ENCODE measurements around the gene EIF5B.
"Not testable (repeated sequence)": the region's sequence is repeated elsewhere in the genome, so short reads cannot be mapped to it uniquely, and the experiment has no call there.

Gene EIF5B, protein sequence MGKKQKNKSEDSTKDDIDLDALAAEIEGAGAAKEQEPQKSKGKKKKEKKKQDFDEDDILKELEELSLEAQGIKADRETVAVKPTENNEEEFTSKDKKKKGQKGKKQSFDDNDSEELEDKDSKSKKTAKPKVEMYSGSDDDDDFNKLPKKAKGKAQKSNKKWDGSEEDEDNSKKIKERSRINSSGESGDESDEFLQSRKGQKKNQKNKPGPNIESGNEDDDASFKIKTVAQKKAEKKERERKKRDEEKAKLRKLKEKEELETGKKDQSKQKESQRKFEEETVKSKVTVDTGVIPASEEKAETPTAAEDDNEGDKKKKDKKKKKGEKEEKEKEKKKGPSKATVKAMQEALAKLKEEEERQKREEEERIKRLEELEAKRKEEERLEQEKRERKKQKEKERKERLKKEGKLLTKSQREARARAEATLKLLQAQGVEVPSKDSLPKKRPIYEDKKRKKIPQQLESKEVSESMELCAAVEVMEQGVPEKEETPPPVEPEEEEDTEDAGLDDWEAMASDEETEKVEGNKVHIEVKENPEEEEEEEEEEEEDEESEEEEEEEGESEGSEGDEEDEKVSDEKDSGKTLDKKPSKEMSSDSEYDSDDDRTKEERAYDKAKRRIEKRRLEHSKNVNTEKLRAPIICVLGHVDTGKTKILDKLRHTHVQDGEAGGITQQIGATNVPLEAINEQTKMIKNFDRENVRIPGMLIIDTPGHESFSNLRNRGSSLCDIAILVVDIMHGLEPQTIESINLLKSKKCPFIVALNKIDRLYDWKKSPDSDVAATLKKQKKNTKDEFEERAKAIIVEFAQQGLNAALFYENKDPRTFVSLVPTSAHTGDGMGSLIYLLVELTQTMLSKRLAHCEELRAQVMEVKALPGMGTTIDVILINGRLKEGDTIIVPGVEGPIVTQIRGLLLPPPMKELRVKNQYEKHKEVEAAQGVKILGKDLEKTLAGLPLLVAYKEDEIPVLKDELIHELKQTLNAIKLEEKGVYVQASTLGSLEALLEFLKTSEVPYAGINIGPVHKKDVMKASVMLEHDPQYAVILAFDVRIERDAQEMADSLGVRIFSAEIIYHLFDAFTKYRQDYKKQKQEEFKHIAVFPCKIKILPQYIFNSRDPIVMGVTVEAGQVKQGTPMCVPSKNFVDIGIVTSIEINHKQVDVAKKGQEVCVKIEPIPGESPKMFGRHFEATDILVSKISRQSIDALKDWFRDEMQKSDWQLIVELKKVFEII

DNA sequence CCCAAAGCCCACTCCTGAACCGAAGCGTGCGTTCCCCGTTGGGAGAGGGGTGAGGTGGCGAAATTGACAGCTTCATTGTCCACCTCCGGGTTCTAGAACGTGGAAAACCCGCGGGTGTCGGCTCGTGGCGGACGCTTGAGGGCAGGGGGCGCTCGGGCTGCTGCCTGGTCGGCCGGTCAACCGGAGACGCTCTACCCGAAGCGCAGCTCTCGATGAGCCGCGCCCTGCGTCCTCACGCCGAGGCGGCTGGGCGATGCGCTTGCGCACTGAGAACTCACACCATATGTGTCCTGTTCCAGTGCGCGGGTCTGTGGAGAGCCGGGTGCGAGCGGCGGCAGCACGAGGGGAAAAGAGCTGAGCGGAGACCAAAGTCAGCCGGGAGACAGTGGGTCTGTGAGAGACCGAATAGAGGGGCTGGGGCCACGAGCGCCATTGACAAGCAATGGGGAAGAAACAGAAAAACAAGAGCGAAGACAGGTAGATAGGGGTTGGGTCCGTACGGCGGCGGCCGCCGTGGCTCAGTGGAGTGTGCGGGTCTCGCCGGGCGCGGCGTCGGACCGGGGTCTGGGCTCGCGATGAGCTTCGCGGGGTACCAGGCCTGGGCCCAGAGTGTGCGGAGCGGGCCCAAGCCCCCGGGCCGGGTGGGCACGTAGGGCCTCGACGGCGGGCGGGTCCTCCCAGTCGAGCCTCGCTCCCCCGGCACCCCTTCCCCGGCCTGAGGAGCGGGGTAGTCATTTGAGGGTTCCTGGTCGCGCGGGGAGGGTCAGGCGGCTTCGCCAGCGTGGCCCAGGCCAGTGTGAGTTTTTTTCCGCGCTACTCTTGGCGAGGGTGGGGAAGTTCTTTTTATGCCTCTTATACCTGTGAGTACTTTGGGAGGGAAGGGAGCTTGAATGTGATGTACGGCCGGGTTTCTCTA, at the start of gene EIF5B:
EIF5B (plus strand) TSS at position 277 of the 916 bp plus-strand sequence; CDS start at position 443, 166 bp downstream.
- DNase-seq, result peak; percentile 95

DNA sequence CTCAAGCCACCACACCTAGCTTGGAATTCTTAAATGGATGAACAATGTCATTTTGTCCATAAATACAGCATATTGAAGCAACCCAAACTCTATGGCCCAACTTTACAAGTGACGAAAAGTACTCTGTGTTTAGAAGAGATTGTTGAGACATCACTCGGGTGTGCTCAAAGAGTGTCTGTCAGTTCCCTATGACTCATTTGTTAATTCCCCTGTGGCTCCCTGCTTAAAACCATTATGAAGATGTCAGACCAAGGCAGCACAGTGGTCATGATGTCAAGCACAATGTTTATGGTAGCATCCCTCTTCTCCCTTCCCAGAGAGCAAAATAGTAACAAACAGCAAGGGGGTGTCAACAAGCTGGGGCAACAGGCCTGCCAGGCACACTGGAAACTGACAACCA, 39.2 kb upstream of the EIF5B start:
- no peak for DNase-seq

DNA sequence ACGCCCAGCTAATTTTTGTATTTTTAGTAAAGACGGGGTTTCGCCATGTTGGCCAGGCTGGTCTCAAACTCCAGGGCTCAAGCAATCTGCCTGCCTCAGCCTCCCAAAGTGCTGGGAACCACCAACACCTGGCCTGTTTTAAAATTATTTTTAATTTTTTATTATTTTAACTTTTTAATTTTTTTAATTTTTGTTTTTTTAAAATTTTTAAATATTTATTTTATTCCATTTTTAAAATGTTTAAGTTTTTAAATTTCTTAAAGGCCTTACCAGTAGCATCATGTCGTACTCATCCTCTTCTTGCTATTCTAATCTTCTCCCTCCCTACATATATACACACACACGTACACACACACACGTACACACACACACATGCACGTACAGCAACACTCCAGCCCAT, 37.6 kb upstream of the EIF5B start:
- DNase-seq, result no peak

DNA sequence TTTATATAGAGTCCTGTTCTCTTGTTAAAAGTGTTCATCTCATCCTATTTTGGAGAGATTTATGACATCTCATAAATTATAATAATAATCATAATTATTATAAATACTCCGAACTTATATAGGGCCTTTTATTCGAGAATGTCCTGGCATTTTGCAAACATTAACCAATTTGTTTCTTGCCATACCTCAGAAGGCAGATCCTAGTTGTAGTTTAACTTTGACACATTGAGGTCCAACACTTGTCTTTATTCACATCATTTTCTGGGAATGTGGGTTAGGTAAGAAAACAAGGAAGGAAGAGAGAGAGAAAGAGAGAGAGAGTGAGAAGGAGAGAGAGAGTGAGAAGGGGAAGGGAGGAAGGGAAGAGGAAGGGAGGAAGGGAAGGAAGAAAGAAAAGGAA, 36.1 kb upstream of the EIF5B start, which contains the start of gene LYG1:
LYG1 (minus strand) TSS at position 101 of the 400 bp plus-strand sequence. CDS start 5,527 bp downstream, outside the sequence.
- DNase-seq, result not testable (repeated sequence)

DNA sequence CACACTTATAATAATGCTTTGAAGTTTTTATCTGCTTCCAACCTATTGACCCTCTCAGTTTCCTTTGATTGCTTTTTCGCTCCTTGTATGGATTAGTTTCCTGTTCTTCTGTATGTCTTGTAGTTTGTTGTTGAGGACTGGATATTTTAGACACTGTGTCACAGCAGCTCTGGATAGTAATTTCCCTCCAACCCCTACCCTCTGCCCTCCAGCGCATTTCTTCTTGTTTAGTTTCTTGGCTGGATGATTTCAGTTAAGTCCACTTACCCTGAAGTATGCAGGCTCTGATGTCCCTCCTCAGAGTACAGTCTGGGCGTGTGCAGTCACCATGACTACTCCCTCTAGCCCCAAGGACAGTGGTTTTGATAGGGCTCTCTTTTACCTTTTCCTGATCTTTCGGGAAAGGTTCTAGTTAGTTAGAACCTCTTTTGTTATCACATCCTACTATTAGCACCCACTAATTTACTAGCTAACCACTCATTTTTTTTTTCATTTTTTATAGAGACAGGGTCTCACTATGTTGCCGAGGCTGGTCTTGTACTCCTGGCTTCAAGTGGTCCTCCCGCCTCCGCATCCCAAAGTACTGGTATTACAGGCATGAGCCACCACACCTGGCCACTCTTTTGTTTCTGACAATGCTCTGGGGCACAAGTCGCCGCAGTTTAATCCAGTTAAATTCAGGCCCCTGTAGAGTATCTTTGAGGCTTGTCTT, 19.9 kb upstream of the EIF5B start:
- DNase-seq, result no peak

DNA sequence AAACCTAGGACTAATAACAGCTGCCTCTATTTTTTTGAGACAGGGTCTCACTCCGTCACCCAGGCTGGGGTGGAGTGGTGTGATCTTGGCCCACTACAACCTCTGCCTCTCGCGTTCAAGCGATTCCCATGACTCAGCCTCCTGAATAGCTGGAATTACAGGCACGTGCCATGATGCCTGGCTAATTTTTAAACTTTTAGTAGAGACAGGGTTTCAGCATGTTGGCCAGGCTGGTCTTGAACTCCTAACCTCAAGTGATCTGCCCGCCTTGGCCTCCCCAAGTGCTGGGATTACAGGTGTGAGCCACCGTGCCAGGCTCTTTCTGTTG, 19.4 kb upstream of the EIF5B start:
- not testable (repeated sequence) for DNase-seq

DNA sequence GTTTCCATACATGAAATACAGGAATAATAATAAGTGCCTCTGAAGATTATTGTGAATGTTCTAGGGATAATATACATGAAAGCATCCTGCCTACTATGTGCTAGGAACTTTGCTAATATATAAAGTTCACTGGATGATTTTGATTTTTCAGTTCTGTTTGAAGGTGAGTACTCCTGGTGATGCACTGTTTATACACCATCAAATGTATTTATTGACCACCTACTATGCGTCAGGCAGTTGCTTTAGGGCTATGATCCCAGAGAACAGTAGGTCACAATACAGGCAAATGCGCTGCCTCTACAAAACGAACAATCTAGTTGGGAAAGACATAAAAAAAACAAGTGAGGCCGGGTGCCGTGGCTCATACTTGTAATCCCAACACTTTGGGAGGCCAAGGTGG, 11.8 kb upstream of the EIF5B start:
- DNase-seq, result no peak

DNA sequence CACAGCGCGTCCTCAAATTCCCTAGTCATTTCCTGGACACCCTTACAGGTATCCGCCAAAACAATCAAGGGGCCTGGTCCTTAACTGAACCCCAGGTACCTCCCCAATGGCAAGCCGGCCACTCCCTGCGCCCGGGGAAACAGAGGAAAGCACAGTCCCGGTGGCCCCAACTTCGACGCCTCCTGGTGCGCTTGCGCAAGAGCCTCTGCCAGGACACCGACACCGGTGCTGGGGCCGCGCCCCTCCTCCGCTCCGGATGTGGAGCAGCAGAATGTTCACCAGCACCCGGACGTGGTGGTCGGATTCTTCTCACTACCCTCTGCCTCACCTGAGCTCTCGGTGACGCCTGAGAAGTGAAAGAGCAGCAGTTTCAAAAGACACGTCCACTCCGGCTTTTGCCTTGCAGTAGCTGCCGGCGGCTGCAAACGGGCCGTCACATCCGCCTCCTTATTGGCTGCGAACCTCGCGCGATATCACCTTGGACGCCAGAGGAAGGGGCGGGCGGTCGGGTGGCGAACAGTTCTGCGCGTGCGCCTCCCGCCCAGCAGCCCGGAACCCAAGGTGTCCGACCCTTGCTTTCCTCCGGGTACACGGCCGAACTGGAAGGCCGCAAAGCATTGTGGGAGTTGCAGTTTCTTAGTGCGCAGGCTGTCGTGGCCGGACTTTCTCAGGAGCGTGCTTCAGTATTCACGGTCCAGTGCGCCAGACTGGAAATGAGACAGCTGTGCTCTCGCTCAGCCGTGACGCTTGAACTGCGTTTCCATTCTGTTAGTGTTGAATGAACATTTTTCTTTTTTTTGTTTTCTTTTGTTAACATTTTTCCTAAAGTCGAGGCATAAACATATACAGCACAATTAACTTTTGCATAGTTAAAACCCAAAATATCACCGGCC, 1.0 kb upstream of the EIF5B start, which contains the start of gene TXNDC9:
TXNDC9 (minus strand) TSS at position 423 of the 893 bp plus-strand sequence. CDS start 3,123 bp downstream, outside the sequence.
- DNase-seq, result peak; percentile 99

DNA sequence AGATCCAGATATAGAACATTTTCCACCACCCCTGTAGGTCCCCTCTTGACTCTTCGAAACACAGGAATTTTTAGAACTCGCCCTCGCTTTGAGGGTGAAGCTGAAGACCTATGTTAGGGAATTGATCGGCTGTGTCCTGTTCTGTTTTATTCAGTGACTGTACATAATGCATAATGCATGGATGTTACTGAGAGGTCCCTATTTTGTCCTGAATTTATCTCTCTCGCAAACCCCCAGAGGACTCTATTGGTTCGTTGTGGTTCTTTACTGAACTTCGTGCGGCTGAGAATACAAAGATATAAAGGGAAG, 431 bp upstream of the EIF5B start:
- DNase-seq, result no peak

DNA sequence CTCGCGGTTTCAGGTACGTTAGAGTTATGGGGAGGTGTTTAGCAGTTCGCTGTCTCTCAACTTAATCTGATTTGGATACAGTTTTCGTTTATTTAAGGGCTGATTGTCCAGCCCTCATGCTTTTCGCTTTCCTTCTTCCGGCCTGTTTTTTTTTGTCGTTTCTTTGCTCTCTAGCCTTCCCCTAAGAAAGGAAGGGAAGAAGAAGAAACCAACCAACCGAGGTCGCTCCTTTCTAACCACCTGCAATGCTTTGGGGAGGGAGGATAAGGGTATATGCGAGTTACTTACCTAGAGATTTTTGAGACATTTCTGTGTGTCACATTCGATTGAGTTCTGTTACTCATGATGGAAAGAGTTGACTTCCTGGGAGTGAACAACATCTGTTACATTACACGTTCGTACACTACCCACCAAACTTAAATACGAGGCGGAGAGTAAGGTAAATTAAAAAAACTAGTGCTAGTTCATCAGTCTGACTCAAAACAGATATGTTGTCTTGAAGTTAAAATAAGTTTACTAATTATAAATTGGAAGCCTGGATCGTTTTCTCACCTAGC, 918 bp downstream of the EIF5B start:
- DNase-seq, result peak; percentile 23

DNA sequence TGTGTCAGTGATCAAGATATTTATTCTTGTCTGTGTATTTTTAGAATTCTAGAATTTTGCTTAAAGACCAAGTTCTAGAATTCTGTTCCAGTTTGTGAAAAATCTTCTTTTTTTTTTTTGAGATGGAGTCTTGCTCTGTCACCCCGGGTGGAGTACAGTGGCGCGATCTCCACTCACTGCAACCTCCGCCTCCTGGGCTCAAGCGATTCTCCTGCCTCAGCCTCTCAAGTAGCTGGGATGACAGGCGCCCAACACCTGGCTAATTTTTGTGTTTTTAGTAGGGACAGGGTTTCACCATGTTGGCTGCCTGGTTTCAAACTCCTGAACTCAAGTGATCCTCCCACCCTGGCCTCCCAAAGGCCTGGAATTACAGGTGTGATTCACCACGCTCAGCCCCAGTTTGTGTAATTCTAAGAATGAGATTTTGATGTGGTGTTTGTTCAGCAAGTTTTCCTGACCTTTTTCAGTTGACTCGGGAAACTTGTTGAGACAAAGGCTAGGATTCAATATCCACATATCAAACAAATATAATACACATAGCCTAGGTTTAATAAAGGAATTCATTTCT, 3.6 kb downstream of the EIF5B start:
- no peak for DNase-seq

DNA sequence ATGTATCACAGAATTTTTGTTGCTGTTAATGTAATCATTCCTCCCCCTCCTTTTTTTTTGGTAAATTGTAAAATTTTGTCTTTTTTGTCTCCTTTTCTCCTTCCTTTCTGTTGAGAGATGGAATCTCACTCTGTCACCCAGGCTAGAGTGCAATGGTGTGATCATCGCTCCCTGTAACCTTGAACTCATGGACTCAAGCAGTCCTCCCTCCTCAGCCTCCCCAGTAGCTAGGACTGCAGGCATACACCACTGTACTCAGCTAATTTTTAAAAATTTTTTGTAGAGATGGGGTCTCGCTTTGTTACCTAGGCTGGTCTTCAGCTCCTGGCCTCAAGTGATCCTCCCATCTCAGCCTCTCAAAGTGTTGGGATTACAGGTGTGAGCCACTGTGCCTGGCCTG, 5.3 kb downstream of the EIF5B start:
- DNase-seq, result no peak

DNA sequence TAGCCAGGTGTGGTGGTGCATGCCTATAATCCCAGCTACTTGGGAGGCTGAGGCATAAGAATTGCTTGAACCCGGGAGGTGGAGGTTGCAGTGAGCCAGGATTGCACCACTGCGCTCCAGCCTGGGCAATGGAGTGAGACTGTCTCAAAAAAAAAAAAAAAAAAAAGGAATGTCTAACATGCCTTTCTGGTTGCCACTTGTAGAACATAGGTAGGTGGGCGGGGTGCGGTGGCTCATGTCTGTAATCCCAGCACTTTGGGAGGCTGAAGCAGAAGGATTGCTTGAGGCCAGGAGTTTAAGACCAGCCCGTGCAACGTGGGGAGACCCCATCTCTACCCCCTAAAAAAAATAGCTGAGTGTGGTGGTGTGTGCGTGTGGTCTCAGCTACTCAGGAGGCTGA, 8.3 kb downstream of the EIF5B start:
- not testable (repeated sequence) for DNase-seq

DNA sequence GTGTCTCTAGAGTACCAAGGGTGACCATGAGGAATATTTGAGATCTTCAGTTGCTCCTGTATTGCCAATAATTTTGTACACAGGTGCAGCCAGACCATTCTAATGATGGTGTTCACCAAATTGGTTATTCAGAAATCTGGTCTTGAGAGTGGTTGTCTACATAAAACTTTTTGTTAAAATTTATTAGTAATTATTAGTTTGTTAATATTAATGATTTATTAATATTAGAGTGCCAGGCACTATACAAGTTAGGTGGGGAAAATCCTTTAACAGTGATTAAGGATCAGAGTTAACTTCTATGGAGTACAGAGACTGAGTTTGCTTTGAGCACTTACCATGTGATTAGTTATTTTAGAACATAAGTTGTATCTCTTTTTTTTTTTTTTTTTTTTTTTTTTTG, 9.0 kb downstream of the EIF5B start:
- no peak for DNase-seq

DNA sequence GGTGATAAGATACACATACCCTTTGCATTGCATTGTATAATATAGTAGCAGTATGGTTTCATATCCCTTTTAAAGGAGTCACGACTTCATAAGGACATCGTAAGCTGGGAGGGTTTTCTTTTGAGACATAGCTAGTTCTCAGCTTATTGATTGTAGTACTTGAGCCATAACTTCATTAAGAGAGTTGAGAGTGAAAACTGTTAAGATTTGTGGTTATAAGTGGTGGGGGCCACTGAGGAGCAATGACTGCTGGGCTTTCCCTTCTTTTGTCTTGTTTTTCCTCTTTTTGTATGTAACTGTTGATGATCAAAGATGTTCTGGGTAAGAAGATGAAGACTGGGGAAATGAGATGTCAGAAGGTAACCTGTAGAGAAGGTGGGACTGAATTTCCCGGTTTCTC, 11.0 kb downstream of the EIF5B start:
- peak; percentile 1 for DNase-seq

DNA sequence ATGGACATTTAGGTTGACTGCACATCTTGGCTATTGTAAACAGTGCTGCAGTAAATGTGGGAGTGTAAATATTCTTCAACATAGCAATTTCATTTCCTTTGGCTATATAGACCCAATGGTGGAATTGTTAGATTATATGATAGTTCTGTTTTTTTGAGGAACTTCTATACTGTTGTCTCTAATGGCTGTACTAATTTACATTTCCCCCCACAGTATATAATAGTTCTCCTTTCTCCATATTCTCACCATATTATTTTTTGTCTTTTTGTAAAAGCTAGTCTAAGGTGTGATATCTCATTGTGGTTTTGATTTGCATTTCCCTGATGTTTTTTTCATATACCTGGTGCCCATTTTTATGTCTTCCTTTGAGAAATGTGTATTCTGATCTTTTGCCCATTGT, 13.0 kb downstream of the EIF5B start:
- no peak for DNase-seq

DNA sequence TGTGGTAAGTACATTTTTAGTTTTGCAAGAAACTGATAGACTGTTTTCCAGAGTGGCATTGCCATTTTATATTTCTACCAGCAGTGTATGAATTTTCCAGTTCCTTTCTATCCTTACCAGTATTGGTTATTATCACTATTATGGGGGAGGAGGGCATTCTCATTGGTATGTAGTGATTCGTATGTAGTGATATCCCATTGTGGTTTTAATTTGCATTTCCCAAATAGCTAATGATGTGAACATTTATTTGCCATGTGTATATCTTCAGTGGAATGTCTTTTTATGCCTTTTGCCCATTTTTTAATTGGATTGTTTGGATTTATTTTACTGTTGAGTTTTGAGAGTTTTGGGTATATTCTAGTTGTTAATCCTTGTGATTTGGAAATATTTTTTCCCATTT, 16.9 kb downstream of the EIF5B start:
- no peak for DNase-seq

DNA sequence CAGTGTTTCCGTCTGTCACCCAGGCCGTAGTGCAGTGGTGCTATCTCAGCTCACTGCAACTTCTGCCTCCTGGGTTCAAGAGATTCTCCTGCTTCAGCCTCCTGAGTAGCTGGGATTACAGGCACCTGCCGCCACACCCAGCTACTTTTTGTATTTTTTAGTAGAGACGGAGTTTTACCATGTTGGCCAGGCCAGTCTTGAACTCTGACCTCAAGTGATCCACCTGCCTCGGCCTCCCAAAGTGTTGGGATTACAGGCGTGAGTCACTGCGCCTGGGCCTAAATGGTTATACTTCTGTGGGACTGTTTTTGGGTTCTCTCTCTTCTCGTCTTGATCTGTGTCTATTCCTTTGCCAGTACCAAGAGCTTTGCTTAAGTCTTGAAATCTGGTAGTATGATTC, 17.6 kb downstream of the EIF5B start:
- not testable (repeated sequence) for DNase-seq

DNA sequence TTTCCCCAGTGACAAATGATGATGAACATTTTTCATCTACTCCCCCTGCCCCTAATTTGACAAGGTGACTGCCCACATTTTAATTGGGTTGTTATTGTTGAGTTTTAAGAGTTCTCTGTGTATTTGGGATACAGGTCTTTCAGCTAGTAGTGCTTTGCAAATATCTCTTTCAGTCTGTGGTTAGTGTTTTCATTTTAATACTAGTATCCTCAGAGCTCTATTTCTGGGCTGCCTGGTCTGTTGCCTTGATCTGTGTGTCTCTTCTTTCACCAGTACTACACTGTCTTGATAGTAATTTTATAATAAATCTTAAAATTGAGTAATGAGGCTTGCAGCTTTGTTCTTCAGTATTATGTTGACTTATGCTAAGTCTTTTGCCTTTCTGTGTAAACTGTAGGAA, 19.7 kb downstream of the EIF5B start:
- DNase-seq, result no peak

DNA sequence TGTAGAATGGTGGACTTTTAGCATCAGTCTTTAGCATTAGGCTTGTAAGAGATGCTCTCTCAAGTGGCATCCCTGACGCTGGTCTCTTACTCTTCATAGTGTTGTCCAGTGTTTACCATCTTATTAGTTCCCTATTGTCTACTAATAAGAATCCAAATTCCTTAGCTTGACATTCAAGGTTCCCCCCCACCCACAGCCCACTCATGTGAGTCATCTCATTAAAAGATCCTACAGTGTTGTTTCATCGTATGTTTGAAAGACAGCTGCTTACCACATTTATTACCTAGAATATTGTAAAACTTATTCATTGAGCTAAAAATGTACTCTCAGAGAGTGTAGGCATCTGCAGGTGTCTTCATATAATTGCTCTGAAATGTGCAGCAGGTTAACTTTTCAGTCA, 28.5 kb downstream of the EIF5B start:
- DNase-seq, result no peak

Data from CD4-positive, alpha-beta T cell treated with Interleukin-10 for 1 hour (primary cell).